Measurements from ENCODE around the gene RPA3.

Gene RPA3

DNA sequence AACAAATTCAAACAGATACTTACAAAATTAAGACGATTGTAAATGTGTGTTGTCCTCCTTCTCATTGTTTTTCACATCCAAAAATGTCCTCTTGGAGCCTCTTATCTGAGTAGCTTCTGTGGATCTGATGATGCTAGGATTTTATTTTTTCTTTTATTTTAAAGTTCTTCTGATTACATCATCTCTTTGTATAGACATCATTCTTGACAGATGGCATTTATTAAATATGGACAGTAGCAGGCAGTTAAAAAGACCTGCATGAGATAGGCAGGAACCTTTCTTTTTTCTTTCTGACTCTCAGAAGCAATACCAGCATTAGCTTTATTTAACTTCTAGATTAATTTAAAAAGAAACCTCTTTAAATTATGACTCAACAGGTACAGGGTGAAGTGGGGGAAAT is at the start of gene RPA3:
TSS of gene RPA3 (minus strand) at position 116 of the 400 bp plus-strand sequence. CDS start 78,189 bp downstream, outside the sequence.
- DNase-seq, result no peak

GRCh38 chr7:7766671-7767070 is 48.3 kb upstream of the RPA3 start:
- DNase-seq, result no peak

DNA sequence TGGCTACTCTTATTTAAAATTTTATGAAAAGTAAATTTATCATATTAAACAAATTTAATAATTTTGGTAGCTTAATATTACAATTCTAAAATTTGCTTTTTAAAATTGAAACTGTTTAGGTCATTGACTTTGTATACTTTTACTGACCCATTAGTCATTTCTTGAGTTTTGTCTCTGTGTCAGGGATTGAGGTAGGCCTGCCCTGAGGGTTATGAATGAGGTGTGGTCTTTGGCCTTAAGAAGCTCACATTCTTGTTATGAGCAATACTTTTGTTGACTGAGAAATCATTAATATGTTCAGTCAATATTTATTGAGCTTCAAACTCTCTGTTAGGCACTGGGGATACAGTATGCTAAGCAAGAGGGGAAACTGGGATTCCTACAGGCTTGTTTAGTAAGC is 47.0 kb upstream of the RPA3 start:
- DNase-seq, result no peak

- no peak for DNase-seq
Measured at GRCh38 chr7:7764520-7765396, 46.4 kb upstream of the RPA3 start.

DNA sequence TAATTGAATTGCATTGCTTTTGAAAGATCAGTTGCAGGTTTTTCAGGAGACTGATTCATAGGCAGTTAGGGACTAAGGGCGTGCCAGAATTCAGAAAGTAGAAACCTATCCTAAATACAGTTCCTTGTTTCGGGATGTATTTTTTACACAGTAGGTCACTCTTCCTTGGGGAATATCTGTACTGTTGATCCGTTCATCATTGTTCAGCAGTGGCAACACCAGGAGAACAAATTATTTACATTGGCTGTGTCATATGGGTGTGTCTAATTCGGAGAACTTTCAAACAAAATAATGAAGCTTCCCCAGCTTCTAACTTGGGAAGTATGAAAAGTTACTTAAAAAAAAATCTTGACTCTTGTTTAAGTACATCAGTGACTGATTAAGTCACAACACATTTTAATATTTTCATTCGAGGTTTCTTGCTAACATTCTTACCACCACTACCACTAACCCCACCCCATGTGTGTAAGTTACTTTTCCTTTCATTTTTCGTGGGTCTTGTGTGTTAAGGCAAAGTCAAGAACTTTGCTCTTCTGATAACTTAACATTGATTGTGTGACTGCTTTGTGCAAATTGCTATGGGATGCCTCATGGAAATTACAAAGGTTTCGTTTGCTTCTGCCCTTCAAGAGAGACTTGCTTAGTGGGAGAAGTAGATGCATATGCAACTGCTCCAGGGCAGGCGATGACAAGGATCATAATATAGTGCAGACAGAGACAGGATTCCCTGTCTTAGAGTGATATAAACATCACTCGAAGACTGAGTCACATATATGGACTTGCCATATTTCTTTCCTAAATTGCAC is 43.8 kb upstream of the RPA3 start:
- no peak for DNase-seq

GRCh38 chr7:7761340-7761973 is 43.0 kb upstream of the RPA3 start:
- peak; percentile 58 for DNase-seq

- DNase-seq, result no peak
Measured at GRCh38 chr7:7757576-7757975, 39.2 kb upstream of the RPA3 start.

GRCh38 chr7:7756577-7756976 is 38.2 kb upstream of the RPA3 start:
- DNase-seq, result no peak

DNA sequence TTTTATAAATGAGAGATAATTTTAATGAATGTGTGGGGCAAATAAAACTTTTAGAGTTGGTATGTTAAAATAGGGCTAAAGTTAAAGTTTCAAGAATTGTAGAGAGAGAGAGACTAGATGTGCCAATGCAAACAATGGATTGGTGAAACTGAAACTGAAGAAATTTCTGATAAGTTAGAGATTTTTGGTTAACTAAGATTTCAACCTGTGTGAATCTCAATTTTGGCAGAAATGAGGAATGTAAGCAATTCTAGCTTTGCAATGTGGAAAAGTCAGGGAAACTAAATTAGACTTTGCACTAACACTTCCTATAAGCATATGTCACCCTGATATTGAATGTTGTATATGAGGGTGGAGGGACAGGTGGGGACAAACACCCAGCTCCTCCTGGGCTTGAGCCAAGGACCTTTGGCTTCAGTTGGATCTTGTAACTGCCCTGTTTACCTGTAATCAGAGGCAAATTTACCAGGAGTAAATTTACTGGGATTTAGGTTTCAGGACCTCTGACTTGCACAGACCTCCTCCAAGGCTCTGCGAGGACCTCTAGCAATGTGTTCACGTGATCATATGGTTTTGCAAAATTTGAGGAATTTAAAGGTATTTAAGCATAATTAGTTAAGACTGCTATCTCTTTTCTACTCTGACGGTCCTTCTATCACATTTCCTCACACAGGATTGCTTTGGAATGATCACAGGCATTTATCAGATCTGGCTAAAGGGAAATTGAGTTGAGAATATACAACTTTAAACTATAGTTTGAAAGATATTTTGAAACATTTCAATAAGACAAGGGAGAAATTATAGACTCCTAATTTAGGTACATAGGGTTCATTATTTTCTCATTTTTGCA is 33.1 kb upstream of the RPA3 start:
- no peak for DNase-seq

- DNase-seq, result no peak
Measured at GRCh38 chr7:7750571-7751242, 32.3 kb upstream of the RPA3 start.

GRCh38 chr7:7746458-7746857 is 28.1 kb upstream of the RPA3 start:
- no peak for DNase-seq

GRCh38 chr7:7745966-7746365 is 27.6 kb upstream of the RPA3 start:
- no peak for DNase-seq

DNA sequence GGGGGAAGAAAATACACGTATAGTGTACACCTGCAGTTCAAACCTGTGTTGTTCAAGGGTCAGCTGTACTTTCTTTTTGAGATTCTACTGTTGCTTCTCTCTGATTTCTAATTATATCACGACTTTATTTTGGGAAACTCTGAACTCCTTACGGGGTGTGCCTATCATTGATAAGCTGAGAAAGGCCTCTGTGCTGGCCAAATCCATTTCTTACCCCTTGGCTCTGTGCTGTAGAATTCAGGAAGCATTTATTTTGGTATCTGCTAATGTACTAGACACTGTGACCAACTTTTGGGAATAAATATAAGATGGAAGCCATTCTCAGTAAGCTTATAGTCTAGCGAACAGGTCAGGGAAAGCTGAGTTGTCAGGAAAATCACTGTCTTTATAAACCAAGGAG is 26.9 kb upstream of the RPA3 start:
- no peak for DNase-seq

- DNase-seq, result no peak
Measured at GRCh38 chr7:7742223-7742622, 23.8 kb upstream of the RPA3 start.

DNA sequence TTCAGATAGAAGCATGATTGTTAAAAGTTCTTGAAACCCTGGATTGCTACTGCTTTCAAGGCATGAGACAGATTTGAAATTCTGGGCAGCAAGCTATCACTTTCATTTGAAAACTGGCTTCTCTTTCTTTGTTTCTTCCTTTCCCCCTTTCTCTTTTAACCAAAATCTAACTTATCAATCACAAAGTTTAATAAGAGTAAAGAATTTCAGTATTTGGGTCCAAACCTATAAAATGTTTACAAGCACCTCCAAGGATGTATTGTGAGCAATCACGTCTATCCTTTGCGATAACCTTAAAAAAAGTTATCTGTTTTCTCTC is 21.6 kb upstream of the RPA3 start:
- DNase-seq, result no peak

GRCh38 chr7:7739204-7740036 is 21.0 kb upstream of the RPA3 start:
- DNase-seq, result no peak

DNA sequence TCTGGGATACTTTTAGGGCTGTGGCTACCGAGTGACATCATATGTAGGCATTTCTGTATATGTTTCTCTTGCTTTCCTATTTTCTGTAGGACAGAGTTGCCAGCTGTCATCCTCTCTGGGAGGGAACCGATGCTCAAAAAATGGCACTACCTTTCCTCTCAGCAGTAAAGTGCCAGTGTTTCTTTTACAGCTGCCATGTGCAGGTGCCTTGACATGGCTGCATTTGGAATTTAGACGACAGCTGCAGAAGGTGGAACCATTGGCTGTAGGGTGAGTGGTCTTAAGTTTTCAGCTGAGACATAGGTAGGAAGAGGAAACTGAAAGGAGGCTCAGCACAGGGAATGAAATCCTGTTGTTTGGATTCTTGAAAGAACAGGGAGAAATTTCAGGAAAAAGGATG is 20.2 kb upstream of the RPA3 start:
- DNase-seq, result no peak

DNA sequence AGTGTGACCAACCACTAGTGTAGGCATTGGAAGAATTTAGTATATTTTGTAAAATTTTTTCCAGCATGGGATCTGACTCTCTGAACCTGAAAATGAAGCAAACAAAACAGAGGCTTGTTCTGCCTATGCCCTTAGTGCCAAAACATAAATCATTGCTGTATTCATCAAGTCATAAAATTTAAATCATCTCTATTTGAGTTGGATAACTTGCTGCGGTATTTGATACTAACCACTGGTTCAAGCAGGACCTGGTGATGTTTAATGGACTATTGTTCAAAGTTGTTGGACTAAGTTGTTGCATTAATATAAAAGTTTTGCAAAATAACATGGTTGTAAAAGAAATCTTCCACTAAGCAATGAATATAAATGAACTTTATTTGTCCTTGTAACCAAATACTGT is 19.8 kb upstream of the RPA3 start:
- no peak for DNase-seq

GRCh38 chr7:7737674-7738073 is 19.3 kb upstream of the RPA3 start:
- DNase-seq, result no peak

- no peak for DNase-seq
Measured at GRCh38 chr7:7736671-7737070, 18.3 kb upstream of the RPA3 start.

DNA sequence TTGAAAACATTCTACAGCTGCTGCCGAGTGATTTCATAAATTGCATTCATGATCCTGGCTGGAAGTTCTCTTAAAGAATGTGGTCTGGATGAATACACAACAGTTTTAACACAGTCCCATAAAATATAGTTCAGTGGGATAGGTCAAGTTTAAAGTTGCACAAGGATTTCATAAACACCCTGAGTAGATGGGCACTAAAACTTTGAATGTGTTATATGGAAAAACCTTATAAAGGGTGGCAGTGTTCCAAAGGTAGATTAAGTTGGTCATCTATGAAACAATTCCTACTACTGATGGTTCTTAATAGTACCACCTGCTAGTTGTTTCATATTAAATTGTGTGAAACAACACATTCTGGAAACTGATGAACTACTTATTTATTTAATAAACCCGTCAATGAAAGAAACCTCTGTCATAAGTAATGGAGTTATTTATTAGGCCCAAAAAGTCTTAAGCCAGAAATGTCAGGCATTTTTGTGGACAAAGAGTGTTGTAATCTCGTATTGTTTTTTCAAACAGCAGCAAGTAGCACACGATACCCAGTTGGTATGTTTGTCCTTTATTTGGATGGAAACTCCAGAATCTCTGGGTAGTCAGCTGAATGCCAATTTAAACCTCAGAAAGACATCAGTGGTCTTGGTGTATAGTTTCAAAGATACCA is 14.3 kb upstream of the RPA3 start:
- DNase-seq, result no peak
